Testis (tissue), 2 donors: Measurements from ENCODE around the gene HDAC8.

ENCODE experiments used
- POLR2A ChIP-seq: fragments of 450-650 bp; IDR thresholded peaks from one replicate; pipeline ENCODE4 v1.6.1; 2017; ENCODE audit warnings: antibody characterized with exemption, mild to moderate bottlenecking, moderate library complexity
- TF ChIP-seq, protein P1 (sequence below), 3 experiments: fragments of 450-650 bp in 2 of 3; fragments of 200-600 bp in 1 of 3; sonication (generic) in 1 of 3; IDR thresholded peaks; one replicate each; pipeline ENCODE4 v1.5.1; 2016 to 2019; ENCODE audit warnings: antibody characterized with exemption in 3 of 3, mild to moderate bottlenecking in 2 of 3, moderate library complexity in 1 of 3

DNA sequence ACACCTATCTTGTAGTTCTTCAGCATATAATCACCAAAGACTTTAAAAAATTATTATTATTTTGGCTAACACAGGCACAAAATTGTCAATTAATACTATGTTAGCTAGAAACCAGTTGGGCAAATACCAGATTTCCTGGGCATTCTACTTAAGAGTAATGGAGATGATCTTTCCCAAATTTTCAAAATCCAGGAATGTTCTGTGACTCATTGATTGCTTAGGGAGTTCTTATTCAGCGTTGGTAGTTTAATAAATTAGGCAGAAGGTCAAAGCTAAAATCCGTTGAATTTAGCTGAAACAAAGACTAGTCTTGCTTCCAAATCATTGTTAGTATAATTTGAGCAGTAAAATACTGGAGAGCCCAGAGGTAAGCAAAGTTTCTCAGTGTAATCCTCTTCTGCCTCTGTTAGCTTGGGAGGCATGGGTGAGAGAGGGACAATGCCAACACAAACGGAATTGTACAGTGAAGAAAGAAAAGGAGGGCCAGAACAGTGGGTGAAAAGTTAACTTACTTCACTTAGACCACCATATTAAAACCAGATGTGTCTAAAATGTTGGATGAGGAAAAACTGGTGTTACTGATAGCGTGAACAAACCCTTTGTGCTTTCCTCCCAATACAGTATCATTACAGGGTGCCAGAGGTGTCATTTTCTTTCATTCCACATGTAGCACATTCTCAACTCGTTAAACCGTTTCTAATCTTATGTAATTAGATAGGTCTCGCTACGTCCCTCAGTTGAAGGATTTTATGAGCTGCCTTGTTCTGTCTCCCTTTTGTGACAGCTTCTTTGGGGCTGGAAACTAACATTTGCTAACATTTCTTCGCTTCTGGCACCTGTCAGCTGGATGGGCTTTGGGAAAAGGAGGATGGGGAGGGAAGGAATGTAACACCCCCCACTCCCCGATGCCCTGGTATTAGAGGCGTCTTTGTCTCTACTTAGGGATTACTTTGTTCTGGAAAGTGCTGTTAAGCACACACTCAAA, 179.5 kb downstream of the HDAC8 start:
- TF ChIP-seq, protein P1, sequence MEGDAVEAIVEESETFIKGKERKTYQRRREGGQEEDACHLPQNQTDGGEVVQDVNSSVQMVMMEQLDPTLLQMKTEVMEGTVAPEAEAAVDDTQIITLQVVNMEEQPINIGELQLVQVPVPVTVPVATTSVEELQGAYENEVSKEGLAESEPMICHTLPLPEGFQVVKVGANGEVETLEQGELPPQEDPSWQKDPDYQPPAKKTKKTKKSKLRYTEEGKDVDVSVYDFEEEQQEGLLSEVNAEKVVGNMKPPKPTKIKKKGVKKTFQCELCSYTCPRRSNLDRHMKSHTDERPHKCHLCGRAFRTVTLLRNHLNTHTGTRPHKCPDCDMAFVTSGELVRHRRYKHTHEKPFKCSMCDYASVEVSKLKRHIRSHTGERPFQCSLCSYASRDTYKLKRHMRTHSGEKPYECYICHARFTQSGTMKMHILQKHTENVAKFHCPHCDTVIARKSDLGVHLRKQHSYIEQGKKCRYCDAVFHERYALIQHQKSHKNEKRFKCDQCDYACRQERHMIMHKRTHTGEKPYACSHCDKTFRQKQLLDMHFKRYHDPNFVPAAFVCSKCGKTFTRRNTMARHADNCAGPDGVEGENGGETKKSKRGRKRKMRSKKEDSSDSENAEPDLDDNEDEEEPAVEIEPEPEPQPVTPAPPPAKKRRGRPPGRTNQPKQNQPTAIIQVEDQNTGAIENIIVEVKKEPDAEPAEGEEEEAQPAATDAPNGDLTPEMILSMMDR (IDR thresholded peaks at IDR 0.05), result no peak
- TF ChIP-seq POLR2A, result no peak
